Mucosa of rectum (tissue), 2 donors: ENCODE measurements around the gene KCTD18.

Experiments
- H3K27ac ChIP-seq, 2 donors: one replicate each; pipeline ENCODE4 v1.7.0; 2013; ENCODE audit warnings: inconsistent platforms in 2 of 2, low read depth in 2 of 2, low read length in 2 of 2
- H3K27me3 ChIP-seq, 2 donors: one replicate each; pipeline ENCODE4 v1.7.0; 2013; ENCODE audit warnings: low read length in 2 of 2; ENCODE audit not compliant: control insufficient read depth in 2 of 2, insufficient read depth in 2 of 2
- H3K36me3 ChIP-seq, 2 donors: one replicate each; pipeline ENCODE4 v1.7.0; 2013; ENCODE audit warnings: low read length in 2 of 2; ENCODE audit not compliant: control insufficient read depth in 2 of 2, insufficient read depth in 2 of 2
- H3K4me1 ChIP-seq, 2 donors: one replicate each; pipeline ENCODE4 v1.7.0; 2013; ENCODE audit warnings: low read length in 2 of 2, mild to moderate bottlenecking in 1 of 2; ENCODE audit not compliant: control insufficient read depth in 2 of 2, insufficient read depth in 2 of 2
- H3K4me3 ChIP-seq, 2 donors: one replicate each; pipeline ENCODE4 v1.7.0; 2013; ENCODE audit warnings: low read length in 2 of 2
- H3K9ac ChIP-seq, 2 donors: one replicate each; pipeline ENCODE4 v1.7.0; 2013; ENCODE audit warnings: low read length in 2 of 2, low read depth in 1 of 2, mild to moderate bottlenecking in 1 of 2
- H3K9me3 ChIP-seq, 2 donors: one replicate each; pipeline ENCODE4 v1.7.0; 2013; ENCODE audit warnings: low read length in 2 of 2; ENCODE audit not compliant: control insufficient read depth in 2 of 2
- donor health status: healthy.
- donor health status: Normal muscosa, but diverticular disease.

The KCTD18 gene

DNA sequence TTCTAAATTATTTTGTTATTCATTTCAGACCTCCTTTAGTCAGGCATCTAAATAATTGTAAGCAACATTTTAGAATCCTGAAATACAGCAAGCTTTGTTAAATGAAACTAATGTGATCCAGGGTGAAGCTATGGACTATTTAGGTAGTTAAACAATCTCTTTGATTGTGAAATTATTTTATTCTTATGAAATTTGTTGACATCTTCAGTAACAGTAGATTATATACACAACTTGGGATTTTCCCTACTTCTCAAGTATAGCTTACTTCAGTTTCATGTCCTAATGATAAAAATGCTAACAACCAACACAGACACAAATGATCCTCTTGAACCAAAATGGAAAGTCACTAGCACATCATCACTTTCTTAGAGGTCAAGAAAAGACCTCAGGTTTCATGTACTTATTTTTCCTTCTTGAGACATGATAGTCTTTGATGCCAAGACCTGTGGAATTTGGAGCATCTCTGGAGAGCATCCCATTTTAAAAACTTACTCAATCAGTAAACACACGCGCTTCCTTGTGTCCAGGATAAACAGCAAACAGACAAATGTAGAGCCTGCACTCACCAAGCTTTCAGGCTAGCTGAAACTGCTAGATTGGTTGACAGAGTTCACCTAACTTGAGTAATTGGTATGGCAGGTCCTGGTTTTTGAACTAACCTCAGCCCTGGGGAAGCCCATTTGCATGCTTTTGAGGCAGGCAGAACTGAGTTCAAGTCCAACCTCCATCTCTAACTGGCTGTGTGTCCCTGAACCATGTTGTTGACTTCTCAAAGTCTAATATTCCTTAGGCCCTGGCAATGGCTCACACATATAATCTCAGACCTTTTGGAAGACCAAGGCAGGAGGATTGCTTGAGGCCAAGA, 47.8 kb downstream of the KCTD18 start:
- no peaks in the 10 kb centered on the region for H3K27me3 ChIP-seq
- no peak overlapping the region for H3K27ac ChIP-seq
- H3K4me3 ChIP-seq: no peak overlapping the region
- H3K4me1 ChIP-seq: no peaks in the 10 kb centered on the region
- peaks cover 16 to 29% of the 10 kb centered on the region in 2 donors for H3K36me3 ChIP-seq
- no peaks in the 10 kb centered on the region for H3K9me3 ChIP-seq
- H3K9ac ChIP-seq: no peak overlapping the region

- H3K4me3 ChIP-seq: no peak overlapping the region
- no peak overlapping the region for H3K27ac ChIP-seq
- H3K9ac ChIP-seq: no peak overlapping the region
- H3K36me3 ChIP-seq: peaks cover 12 to 21% of the 10 kb centered on the region in 2 donors
- H3K9me3 ChIP-seq: no peaks in the 10 kb centered on the region
- no peaks in the 10 kb centered on the region for H3K4me1 ChIP-seq
- H3K27me3 ChIP-seq: no peaks in the 10 kb centered on the region
These were observed 50.8 kb downstream of the KCTD18 start for GRCh38 chr2:200459101-200459500.

DNA sequence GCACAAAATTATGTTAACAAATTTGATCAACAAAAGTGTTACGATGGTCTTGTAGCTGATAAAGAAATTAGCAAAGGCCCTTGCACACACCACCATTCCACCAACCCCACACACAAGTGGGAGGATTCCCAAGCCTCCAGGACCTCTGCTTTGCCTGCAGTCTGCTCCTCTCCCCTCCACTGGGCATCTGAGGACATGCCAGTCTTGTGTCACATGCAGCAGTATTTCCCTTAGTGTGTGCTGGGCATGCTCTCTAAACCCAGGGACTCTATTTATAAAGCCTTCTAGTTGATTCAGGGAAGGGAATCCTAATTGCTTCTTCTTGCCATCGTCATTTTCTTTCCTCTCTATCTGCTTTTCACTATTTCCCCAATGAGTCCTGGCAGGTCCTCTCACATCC, 53.3 kb downstream of the KCTD18 start:
- no peak overlapping the region for H3K27ac ChIP-seq

DNA sequence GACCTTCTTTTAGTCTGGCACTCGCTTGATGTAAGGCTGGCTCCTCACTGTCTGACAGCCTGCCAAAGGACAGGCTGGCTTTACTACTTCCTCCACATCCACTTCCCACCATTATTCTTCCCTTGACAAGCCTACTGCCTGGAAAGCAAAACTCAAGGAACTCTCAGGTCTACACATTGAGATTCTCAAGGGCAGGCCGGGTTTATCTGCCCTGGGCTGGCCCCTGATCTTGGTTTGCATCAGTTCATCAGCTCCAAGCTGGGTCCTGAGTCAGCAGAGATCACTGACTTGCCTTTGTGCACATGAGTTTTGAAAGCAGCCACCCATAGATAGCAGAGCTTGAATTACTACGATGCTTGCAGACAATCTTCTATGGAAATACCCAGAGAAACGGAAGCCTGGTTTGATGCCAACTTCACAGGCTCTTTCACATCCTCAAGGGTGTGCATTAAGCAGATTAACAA, 53.9 kb downstream of the KCTD18 start:
- Histone ChIP-seq H3K4me3 (no peak overlapping the region), H3K27me3 (no peaks in the 10 kb centered on the region), H3K36me3 (peaks cover 1 to 9% of the 10 kb centered on the region in 2 donors), H3K4me1 (no peaks in the 10 kb centered on the region), H3K9me3 (no peaks in the 10 kb centered on the region), H3K27ac (no peak overlapping the region), H3K9ac (no peak overlapping the region)

More for the DNA sequence above, 53.3 kb downstream of the KCTD18 start:
- peaks cover 6 to 14% of the 10 kb centered on the region in 2 donors for H3K36me3 ChIP-seq
- H3K9ac ChIP-seq: no peak overlapping the region
- H3K27me3 ChIP-seq: no peaks in the 10 kb centered on the region
- H3K9me3 ChIP-seq: no peaks in the 10 kb centered on the region
- no peaks in the 10 kb centered on the region for H3K4me1 ChIP-seq
- no peak overlapping the region for H3K4me3 ChIP-seq

DNA sequence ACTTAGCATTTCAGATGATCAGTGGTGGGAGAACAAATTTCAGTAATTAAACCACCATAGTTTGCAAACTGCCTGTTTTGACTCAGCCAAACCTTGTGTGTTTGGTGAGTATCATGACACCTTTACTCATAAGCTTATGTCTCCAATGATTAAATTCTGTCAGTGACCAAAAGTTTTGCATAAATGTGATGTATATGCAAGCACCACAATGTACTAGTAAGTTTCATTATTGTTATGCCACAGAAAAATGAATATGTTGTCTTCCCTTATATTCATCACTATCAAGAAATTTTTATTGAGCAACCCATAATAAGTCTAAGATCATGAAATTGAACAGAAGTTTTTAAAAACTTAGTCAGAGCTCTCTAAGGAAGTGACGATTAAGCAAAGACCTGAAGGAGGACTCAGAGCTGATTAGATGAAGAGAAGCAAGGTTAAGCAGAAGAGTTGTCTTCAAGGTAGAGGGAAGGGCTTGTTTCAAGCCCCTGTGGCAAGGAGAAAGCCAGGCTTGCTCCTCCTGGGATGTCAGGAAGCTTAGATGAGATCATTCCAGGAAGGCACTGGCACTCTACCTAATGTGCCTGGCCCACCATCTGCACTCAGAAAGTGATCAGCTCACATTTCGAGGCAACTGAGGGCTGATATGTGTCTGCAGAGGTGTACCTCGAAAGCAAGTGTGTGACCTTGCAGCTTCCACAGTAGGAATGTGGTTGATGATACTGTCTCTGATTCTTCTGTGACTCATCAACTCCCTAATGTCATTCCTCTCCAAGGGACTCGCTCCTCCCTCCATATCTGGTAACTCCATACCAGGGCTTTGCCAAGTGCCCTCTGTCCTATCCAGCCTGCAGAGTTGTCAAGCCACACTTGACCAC, 54.7 kb downstream of the KCTD18 start:
- Histone ChIP-seq H3K27me3 (no peaks in the 10 kb centered on the region), H3K4me1 (no peaks in the 10 kb centered on the region), H3K9me3 (no peaks in the 10 kb centered on the region), H3K4me3 (no peak overlapping the region), H3K27ac (no peak overlapping the region), H3K36me3 (peaks cover 7 to 15% of the 10 kb centered on the region in 2 donors), H3K9ac (no peak overlapping the region)

GRCh38 chr2:200453853-200454534, 55.9 kb downstream of the KCTD18 start:
- H3K9ac ChIP-seq: no peak overlapping the region

DNA sequence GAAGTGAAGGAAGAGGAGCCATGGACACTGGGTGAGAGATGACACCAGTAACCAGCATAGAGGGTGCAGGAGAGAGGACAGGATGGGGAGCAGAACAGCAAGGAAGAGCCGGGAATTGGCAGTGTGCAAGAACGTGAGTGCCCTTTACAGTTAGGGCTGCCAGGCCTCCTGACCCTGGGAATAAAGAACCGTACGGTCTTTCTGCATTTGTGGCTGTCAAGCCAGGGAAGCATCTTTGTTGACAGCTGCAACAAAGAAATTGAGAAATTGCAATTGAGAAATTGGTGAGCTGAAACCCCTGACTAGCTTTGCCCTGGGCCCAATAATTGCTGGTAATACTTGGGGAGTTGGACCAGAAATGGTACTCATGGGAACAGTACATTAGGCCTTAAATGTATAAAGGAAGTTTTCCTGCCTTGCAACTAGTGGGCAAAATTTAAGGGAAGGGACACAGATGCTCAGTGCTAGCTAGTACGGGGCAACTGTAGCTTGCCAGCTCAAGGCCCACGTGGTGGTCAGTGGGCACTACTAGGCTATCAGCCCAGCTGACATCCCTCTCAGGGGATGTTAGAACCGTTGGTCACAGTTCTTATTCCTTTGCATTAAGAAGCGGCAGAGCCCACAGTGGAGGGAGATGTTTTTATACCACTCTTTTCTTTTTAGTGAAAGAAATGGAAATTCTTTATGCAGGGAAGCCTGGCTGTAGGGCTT, 56.6 kb downstream of the KCTD18 start:
- Histone ChIP-seq H3K4me3 (no peak overlapping the region), H3K36me3 (peaks cover 7 to 8% of the 10 kb centered on the region in 2 donors), H3K4me1 (no peaks in the 10 kb centered on the region), H3K27ac (no peak overlapping the region), H3K9me3 (no peaks in the 10 kb centered on the region), H3K9ac (no peak overlapping the region), H3K27me3 (no peaks in the 10 kb centered on the region)

More at GRCh38 chr2:200453853-200454534, 55.9 kb downstream of the KCTD18 start:
- peaks cover 7 to 9% of the 10 kb centered on the region in 2 donors for H3K36me3 ChIP-seq
- no peak overlapping the region for H3K4me3 ChIP-seq
- H3K4me1 ChIP-seq: no peaks in the 10 kb centered on the region
- H3K27me3 ChIP-seq: no peaks in the 10 kb centered on the region
- no peak overlapping the region for H3K27ac ChIP-seq
- no peaks in the 10 kb centered on the region for H3K9me3 ChIP-seq

GRCh38 chr2:200452377-200452776, 57.5 kb downstream of the KCTD18 start:
- Histone ChIP-seq H3K9me3 (no peaks in the 10 kb centered on the region), H3K4me1 (no peaks in the 10 kb centered on the region), H3K9ac (no peak overlapping the region), H3K4me3 (no peak overlapping the region), H3K36me3 (peaks cover 7 to 8% of the 10 kb centered on the region in 2 donors), H3K27me3 (no peaks in the 10 kb centered on the region), H3K27ac (no peak overlapping the region)

DNA sequence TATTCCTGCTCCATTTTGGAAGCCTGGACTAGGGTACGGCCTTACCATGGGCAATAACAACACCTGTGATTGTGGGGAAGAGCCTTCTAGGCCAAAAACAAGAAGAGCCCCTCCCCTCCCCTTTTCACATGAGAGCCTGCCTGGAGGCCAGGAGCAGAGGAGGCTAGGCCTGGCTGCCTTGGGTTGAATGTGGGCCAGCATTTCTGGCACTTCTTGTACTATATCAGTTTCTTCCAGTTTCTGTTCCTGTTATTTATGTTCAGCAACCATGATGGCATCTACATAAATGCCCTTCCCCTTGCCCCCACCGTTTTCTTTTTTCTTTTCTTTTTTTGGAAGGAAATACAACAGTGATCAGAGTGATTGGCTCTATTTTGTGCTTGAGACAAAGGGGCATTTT, 58.4 kb downstream of the KCTD18 start:
- Histone ChIP-seq H3K4me1 (no peaks in the 10 kb centered on the region), H3K27me3 (no peaks in the 10 kb centered on the region), H3K4me3 (no peak overlapping the region), H3K27ac (no peak overlapping the region), H3K36me3 (peaks cover 7 to 14% of the 10 kb centered on the region in 2 donors), H3K9me3 (no peaks in the 10 kb centered on the region), H3K9ac (no peak overlapping the region)
